Measurements from ENCODE around the gene EYA4.

Gene EYA4

GRCh38 chr6:133456439-133456838, 215.3 kb downstream of the EYA4 start:
- no peak for DNase-seq (ENCODE audit: low read depth in 2 of 2)

GRCh38 chr6:133456944-133457343, 215.8 kb downstream of the EYA4 start:
- no peak for DNase-seq (ENCODE audit: low read depth in 2 of 2)

- DNase-seq (ENCODE audit: low read depth in 2 of 2) = no peak
Observed at GRCh38 chr6:133460101-133460500, 218.9 kb downstream of the EYA4 start.

DNA sequence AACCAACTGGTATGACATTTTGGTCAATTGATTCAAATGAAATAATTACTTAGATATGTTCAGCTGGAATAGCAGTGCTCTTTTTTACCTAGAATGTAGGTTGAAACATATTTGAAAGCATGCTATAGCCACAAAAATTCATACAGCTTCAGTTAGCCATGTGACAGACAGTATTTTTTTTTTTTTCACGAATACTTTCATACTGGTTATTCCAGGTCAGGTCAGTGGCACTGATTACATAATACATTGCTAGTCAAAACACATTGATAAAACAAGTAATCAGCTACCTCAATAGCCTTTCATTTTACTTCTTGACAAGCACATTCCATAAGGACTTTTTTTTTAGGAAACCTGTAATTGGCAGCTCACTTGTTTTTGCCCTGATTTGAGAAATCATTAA, 222.6 kb downstream of the EYA4 start:
- DNase-seq (ENCODE audit: low read depth in 2 of 2) = no peak

GRCh38 chr6:133466680-133467079, 225.5 kb downstream of the EYA4 start:
- DNase-seq (ENCODE audit: low read depth in 2 of 2) = peak in 1 of 2 experiments; percentile 7

- no peak for DNase-seq (ENCODE audit: low read depth in 2 of 2)
Observed at GRCh38 chr6:133467231-133467981, 226.2 kb downstream of the EYA4 start.

DNA sequence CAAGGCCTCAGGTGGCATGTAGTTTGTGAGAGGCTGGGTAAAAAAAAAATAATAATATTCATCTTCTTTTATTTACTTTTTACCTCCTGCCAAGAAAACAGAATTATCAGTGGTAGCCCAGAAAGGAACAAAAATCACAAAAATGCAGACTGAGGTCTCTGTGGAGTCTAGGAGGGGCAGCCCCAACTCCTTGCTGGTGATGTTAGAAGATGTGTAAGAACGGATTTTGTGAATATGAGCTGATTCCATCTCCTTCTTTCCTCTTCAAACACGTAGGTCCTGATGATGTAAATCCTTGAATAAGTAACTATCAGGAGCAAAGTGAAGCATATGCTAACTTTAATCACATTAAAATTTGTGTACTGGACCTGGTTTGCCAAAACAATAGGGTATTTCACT, 226.8 kb downstream of the EYA4 start:
- no peak for DNase-seq (ENCODE audit: low read depth in 2 of 2)

GRCh38 chr6:133468591-133468990, 227.4 kb downstream of the EYA4 start:
- DNase-seq (ENCODE audit: low read depth in 2 of 2) = no peak

GRCh38 chr6:133474516-133474915, 233.4 kb downstream of the EYA4 start:
- no peak for DNase-seq (ENCODE audit: low read depth in 2 of 2)

- no peak for DNase-seq (ENCODE audit: low read depth in 2 of 2)
Observed at GRCh38 chr6:133478673-133479072, 237.5 kb downstream of the EYA4 start.

GRCh38 chr6:133487174-133487573, 246.0 kb downstream of the EYA4 start:
- no peak for DNase-seq (ENCODE audit: low read depth in 2 of 2)

- no peak for DNase-seq (ENCODE audit: low read depth in 2 of 2)
Observed at GRCh38 chr6:133495205-133495903, 254.2 kb downstream of the EYA4 start.

GRCh38 chr6:133499662-133500061, 258.5 kb downstream of the EYA4 start:
- DNase-seq (ENCODE audit: low read depth in 2 of 2) = no peak

- DNase-seq (ENCODE audit: low read depth in 2 of 2) = no peak
Observed at GRCh38 chr6:133501675-133502270, 260.6 kb downstream of the EYA4 start.

GRCh38 chr6:133502441-133503335, 261.5 kb downstream of the EYA4 start:
- peak; percentile 68 for DNase-seq (ENCODE audit: low read depth in 2 of 2)

- peak; percentile 8 for DNase-seq (ENCODE audit: low read depth in 2 of 2)
Observed at GRCh38 chr6:133503336-133503729, 262.2 kb downstream of the EYA4 start.

- DNase-seq (ENCODE audit: low read depth in 2 of 2) = no peak
Observed at GRCh38 chr6:133504158-133504557, 263.0 kb downstream of the EYA4 start.

GRCh38 chr6:133504761-133505160, 263.6 kb downstream of the EYA4 start:
- DNase-seq (ENCODE audit: low read depth in 2 of 2) = no peak

DNA sequence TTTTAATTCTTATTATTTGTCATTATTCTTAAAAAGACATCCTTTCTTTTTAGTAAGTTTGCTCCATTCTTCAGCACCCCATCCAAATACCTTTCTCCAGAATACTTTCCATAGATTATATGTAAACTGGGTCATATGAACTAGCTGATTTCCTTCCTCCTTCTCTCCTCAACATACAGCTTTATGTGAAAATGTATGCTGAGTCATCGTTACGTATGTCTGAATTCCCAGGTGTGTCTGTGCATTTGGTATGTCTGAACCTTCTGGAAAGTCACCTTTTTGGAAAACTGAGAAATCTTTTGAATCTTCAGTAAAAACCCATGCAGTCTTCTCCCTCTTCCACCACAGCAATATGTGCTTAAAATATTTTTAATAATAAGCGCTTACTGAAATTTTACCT, 264.5 kb downstream of the EYA4 start:
- no peak for DNase-seq (ENCODE audit: low read depth in 2 of 2)

DNA sequence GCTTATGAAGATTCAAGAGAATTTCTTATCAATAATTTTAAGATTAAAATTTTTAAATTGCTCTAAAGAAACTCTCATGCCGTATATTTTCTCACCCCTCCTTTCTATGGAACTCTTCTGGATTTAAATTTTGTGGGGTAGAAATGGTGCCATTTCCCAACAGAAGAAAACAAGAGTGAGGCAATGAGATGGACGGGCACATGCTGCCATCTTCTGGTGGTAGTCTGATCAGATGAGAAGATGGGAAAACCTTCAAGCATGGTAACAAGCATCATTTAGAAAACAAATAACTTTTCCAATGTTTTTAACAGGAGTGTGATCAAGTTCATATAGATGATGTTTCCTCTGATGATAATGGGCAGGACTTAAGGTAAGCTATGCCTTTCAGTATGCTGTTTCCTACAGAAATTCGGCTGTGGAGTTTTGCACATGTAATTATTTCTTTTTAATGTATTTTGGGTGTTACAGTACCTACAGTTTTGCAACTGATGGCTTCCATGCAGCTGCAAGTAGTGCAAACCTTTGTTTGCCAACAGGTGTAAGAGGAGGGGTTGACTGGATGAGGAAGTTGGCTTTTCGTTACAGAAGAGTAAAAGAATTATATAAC, 271.4 kb downstream of the EYA4 start:
- DNase-seq (ENCODE audit: low read depth in 2 of 2) = peak; percentile 14 to 15

DNA sequence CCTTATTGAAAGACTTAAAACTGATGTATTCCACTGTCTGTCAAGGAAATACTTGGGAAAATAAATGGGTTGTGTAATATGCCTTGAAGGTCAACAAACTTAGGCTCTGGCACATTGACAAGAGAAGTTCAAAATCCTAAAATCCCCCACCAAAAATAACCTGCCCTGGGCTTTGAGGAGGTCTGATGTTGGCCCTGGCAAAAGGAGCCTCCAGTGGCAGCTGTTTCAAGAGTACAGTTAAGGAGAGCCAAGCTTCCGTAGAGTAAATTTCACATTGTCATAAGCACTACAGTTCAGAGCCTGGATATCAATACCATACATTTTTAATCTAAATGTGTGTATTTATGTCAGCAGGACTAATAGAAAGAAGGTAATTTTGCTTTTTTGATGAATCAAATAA, 282.7 kb downstream of the EYA4 start:
- DNase-seq (ENCODE audit: low read depth in 2 of 2) = no peak

DNA sequence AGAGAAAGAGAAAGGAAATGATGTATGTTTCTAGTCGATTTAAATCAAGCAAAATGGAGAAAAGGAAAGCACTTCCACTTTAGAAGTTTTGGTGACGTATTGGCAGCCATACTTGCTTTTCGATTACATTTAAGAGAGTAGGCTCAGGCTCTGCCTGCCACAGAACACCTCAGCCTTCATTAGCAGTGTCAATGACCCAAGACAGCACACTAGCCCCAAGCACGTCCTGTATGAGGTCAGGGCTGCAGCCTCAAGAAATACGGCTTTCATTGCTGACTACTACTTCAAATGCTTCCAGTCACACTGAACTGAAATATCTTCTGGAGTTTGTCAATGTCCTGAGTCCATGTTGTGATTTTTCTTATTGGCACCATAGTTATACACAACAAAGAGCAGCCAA, 285.3 kb downstream of the EYA4 start:
- DNase-seq (ENCODE audit: low read depth in 2 of 2) = no peak

Data from fibroblast of skin of left quadriceps (primary cell).